RWPE1 (cell line): ENCODE results near the gene HBB.

Experiments used
- CTCF ChIA-PET: fragments of 350-600 bp; sonication (Branson Sonifier 250); formaldehyde crosslinking; extraction: SDS; loops from one replicate; lab custom pipeline; 2021; lab: Yijun Ruan, JAX
- POLR2A ChIA-PET: fragments of 400-600 bp; formaldehyde crosslinking; extraction: SDS; loops from one replicate; lab custom pipeline; 2020; ENCODE audit warnings: antibody characterized with exemption; ENCODE audit not compliant: low non-redundant PET; lab: Yijun Ruan, JAX
- DNase-seq: peaks from one replicate; pipeline ENCODE4 v3.0.0; 2012; ENCODE audit warnings: low spot score
- H3K27ac ChIP-seq: fragments of 450-650 bp; 2 replicates; pipeline ENCODE4 v1.5.1; 2017
- CTCF ChIP-seq: fragments of 450-650 bp; conservative IDR thresholded peaks from 2 replicates; pipeline ENCODE4 v1.5.1; 2017; ENCODE audit warnings: low read depth, mild to moderate bottlenecking

Gene HBB

DNA sequence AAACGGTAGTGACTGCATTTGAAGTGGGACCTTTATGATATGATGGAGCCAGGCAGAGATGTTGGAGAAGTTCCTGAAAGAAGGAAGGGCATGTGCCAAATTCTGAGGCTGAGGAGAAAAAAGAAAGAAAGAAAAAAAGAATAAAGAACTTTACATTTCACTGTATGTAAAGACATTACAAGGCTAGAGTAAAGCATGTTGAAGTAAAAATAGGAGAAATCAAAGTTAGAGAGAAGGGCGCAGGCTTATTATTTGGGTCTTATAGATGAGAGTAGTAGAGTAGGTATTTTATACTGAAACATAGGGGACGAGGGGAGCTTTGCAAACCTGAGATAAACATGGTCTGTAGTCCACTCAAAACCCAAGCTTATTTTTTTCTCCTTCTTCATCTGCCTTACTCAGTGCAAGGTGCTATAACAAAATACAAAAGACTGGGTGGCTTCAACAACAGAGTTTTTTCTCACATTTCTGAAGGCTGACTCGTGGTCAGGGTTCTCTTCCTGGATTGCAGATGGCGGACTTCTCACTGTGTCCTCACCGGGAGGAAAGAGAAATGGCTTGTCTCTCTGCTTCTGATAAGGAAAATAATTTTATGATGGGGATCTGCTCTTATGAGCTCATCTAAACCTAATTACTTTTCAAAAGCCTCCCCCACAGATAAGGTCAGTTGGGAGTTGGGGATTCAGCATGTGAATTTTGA lies 20.1 kb upstream of the HBB start:
- no peak overlapping the region for H3K27ac ChIP-seq
- POLR2A ChIA-PET = no interaction called here

GRCh38 chr11:5245155-5245554 lies 18.3 kb upstream of the HBB start:
- TF ChIP-seq CTCF = no peak
- DNase-seq = no peak
- ChIA-PET CTCF (no interaction called here), POLR2A (no interaction called here)
- no peak overlapping the region for H3K27ac ChIP-seq

More for the DNA sequence above, 20.1 kb upstream of the HBB start:
- TF ChIP-seq CTCF = no peak
- CTCF ChIA-PET = no interaction called here
- DNase-seq = no peak

DNA sequence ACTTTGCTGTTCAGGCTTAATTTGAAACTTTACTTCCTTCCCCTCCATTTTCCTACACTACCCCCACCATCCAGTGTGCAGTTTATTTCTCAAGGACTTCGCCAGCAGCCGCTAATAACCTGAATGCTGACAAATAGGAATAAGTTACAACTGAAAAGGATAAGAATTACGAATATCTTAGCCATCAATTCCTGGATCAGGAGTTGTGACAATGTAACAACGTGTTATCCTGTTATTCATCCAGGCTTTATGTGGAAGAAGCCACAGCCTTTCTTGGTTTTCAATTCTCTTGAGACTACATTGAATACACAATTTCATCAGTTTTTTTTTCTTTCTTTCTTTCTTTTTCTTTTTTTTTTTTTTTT lies 16.9 kb upstream of the HBB start:
- ChIA-PET POLR2A (no interaction called here), CTCF (no interaction called here)
- DNase-seq = no peak
- H3K27ac ChIP-seq = no peak overlapping the region
- TF ChIP-seq CTCF = no peak

GRCh38 chr11:5242933-5243815 lies 16.3 kb upstream of the HBB start:
- no peak for TF ChIP-seq CTCF
- ChIA-PET POLR2A (no interaction called here), CTCF (no interaction called here)
- DNase-seq = no peak
- H3K27ac ChIP-seq = no peak overlapping the region

- CTCF ChIA-PET = no interaction called here
- no peak overlapping the region for H3K27ac ChIP-seq
- no peak for TF ChIP-seq CTCF
- POLR2A ChIA-PET = no interaction called here
- DNase-seq = no peak
Observed at GRCh38 chr11:5242208-5242607, 15.3 kb upstream of the HBB start.

DNA sequence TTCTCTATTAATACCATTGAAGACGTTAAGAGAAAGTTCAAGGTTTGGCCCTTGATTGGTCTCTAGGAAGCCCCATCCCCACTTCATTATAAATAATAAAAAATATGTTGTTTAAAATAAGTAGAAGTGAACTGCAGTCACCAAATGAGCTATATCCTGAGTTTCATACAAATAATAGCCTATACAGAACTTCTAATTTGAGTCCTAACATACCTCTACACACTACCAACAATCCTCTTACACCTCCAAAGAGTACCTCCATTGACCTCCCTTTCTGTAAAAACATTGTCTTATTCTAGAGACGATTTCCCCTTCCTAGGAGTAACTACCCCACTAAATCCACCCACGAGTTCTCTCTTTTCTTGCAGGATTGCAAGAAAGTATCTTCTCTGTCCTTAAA lies 14.6 kb upstream of the HBB start:
- DNase-seq = no peak
- ChIA-PET POLR2A (no interaction called here), CTCF (no interaction called here)
- no peak for TF ChIP-seq CTCF
- no peak overlapping the region for H3K27ac ChIP-seq
